NCI-H446 (cell line): ENCODE data around the gene FBXW11.
A peak's percentile ranks its signal among the peaks of the same experiment; 100 is the strongest.
"Not testable (repeated sequence)": the region's sequence is repeated elsewhere in the genome, so short reads cannot be mapped to it uniquely, and the experiment has no call there.

Experiments used
- DNase-seq, 2 experiments: peaks; one replicate each; lab custom pipeline; 2025; lab: John Stamatoyannopoulos, UW

Gene FBXW11

DNA sequence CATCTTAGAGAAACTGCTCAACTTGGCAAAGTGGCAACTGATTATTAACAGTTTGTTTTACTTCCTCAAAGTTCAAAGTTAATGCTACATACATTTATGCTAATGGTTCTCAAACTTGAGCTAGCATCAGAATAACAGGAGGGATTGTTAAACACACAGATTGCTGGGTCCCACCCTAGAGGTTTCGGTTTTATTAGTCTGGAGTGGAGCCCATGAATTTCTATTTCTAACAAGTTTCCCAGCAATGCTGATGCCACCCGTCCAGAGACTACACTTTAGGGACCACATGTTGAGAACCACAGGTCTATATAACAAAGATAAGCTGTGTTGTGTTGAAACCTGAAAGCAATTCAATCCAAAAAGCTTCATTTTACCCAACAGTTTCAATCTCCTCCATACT is 95.3 kb downstream of the FBXW11 start:
- no peak for DNase-seq

- DNase-seq = no peak
Observed at GRCh38 chr5:171908638-171909037, 97.8 kb downstream of the FBXW11 start.

DNA sequence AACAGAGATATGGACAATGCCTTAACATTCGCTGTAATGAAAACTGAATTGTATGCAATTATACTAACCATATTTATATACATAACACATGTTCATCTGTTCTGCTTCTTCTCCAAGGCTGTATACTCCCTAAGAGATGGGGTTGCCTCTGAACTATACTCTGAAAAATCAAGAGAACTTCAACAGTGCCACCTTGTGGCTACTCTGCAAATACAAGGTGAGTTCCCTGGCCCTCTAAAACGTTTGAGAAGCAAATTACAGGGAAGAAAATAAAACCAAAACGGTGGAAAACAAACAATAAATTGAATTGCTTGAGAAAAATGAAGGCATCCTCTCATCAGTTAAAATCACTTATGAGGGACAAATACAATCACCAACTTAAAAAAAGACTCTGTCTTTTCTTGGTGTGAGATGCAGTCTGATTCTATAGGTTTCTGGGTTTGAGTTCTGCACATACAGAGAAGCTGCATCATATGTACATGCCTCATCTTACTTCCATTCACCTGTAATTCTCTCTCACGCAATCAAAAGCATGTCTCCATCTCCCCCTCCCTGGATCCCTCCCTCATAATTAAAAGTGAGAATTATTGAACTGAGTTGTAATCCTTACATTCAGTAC is 98.6 kb downstream of the FBXW11 start:
- peak; percentile 20 to 66 for DNase-seq

GRCh38 chr5:171906703-171907590 is 99.5 kb downstream of the FBXW11 start:
- DNase-seq = no peak

DNA sequence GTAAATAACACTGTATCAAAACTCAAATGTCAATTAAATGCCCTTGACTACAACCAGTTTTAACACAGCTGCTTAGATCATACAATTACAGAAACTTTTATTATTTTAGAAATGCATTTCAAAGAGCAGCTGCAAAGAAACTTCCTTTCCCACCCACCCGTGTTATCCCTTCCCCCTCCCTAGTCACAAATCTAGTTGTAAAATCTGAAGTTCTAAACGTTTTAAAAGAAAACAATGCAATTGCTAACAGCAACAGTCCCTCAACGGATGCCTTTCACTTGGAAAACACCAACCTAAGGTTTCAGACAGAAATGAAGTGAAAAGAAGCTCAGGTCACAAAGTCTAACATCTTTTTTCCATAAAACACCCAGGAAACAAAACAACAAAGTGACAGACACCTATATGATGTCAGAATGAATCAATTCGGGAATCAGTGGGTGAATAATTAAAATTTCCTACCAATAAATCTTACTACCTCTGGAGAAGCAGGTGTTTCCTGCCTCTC is 100.3 kb downstream of the FBXW11 start:
- no peak for DNase-seq

DNA sequence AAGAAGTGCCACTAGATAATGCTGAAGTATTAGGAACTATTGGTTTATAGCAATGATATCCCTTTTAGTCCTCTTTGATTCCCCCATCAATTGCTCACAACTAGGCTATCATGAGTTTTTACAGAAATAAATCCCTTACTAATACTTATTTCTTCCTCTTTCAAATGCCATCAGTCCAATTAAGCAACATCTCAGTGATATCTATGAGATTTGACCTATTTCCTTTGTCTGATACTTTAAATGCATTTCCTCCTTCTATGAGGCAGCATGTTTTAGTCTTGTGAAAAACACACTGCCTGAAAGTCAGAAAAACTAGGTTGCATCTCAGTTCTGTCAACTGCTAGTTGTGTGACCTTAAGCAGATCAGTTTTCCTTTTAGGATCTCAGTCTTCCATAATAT is 101.6 kb downstream of the FBXW11 start:
- no peak for DNase-seq

GRCh38 chr5:171901764-171902163 is 104.7 kb downstream of the FBXW11 start:
- DNase-seq = no peak

GRCh38 chr5:171899792-171900191 is 106.6 kb downstream of the FBXW11 start:
- DNase-seq = no peak

DNA sequence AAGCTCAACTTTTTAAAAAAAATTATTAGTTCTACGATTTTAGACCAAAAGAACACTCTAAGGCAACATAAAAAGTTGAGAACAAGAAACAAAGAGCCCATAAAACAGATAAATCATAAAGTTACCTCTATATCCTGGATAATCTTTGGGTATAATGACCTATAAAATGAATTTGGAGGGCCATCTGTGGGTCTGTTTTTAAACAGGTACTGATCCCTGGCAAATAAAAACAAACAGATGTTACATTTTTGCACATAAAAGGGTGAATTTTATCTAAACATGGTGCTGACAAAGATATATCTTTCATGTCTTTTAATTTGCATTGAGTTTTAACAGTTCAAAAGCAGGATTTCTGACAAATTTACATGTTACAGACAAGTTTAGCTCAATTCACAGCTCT is 107.6 kb downstream of the FBXW11 start:
- DNase-seq = no peak

DNA sequence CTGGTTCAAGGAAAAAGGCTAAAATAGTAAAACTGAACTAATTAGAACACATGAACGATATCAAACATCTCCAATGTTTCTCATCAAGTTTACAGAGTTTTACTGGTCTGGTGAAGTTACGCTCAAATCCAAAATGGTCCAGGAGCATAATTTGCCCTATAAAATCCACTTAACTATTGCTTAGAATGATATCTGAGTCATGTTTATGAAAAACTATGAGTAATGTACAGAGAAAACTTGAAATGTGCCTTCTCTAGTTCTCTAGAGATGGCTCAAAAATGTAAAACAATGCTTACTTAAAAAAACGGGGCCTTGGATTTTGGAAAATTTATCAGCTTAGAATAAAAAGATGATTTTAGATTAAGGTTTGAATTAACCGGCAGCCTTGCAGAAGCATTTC is 108.1 kb downstream of the FBXW11 start:
- DNase-seq = no peak

DNA sequence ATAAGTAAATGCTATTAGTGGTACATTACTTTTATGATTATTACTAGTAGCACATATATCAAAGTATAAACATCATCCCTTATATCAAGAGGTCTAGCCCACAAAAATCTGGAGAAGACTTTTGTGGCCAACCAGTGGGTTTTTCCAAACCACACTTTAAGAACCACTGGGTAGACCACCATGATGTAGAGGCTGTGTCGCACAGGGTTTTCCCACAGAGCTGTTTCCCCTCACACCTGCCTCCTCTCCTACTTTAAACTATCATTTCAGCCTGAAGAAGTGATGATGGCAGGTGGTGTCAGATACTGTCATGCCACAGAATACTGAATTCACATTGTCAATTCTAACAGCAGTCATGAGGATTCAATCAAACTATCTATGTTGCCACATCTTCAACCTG is 109.2 kb downstream of the FBXW11 start:
- no peak for DNase-seq

DNA sequence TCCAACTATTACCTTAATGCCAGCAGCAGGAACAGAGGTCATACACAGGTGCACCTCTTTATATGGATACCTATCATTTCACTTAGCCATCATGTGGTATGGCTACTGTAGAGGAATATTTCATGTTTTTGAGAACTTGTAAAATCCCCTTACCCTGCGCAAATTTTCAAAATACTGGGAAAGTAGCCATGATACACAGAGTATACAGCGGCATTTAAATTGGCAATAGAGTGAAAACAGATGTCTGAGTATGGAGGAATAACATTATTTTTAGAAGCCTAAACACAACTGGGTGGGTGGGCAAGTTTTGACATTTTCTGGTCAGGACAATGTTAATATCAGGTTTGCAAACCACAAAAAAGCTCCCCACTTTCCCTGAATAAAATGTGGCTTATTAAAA is 111.4 kb downstream of the FBXW11 start:
- no peak for DNase-seq

GRCh38 chr5:171893290-171893886 is 113.0 kb downstream of the FBXW11 start:
- DNase-seq = peak; percentile 9 to 70

DNA sequence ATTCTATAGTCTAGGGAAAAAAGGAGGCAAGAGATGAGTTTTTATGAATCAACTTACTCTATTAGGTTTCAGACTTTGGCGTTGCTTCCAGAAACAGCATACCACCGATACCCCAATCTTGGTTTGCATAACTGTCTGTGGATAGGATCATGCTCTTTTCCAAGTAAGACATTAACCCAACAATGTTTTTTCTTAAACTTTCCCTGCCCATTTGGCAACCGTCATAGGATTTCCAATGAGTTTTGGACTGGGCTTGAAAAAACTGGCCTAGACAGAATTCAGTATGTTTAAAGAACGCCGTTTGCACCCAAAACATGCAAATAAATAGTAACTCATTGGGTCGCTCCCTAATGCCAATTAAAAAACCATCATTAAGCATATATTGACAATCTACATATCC is 114.8 kb downstream of the FBXW11 start:
- no peak for DNase-seq

DNA sequence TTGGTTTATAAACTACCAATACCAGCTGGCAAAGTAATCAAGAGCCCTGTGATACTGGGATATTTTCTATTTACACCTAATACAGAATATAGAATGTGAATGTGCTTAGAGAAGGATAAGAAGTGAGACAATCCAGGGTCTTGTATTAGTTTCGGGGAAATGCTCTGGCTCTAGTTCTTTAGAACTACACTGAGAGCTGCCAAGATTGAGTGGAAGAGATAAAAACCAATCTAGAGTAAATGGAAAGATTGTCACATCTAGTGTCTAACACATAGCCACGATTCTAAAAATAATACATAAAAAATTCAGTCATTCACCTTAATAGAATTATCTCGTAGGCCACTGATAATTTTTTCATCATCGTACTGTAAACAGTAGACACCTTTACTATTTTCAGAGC is 115.3 kb downstream of the FBXW11 start:
- no peak for DNase-seq

DNA sequence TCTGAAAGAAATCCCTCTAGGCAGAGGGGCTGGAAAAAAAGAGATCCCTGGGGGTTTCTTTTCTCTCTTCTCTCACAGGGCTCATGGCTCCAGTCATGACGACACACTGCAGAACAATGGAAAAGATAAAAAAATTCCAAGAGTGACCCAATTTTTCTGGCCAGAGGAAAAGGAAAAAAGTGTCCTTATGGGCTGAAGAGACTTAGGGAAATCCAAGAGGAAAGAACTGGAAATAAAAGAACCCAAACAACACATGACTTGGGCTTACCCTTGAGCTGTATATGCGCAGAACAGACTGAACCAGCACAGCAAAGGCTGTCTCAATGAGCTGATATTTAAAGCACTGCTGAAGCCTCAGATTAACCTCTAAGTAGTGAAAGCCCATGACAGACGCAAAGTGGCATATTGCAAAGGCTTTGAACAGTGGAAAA is 118.4 kb downstream of the FBXW11 start:
- DNase-seq = no peak

GRCh38 chr5:171886037-171886436 is 120.4 kb downstream of the FBXW11 start:
- DNase-seq = not testable (repeated sequence)

GRCh38 chr5:171882118-171882517 is 124.3 kb downstream of the FBXW11 start:
- DNase-seq = no peak

- no peak for DNase-seq
Observed at GRCh38 chr5:171874234-171874633, 132.2 kb downstream of the FBXW11 start.

- DNase-seq = no peak
Observed at GRCh38 chr5:171872666-171873065, 133.8 kb downstream of the FBXW11 start.

GRCh38 chr5:171871711-171872110 is 134.7 kb downstream of the FBXW11 start:
- DNase-seq = no peak

DNA sequence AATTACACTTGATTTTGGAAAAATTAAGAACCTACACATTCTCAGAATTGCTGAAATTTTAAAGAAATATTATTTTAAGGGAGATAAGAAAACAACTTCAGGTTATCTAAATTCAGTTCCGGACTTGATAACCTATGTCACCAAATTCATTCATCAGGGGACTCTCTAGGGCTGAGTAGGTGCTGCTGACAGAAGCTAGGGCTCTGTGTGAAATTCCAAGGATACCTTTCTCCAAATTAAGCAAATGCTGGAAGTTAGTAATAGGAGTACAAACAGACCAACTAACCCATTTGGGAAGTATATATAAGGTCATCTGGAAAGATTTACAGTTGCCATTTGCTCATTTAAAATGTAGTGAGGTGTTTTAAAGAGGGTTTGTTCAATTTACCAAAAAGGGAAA is 136.5 kb downstream of the FBXW11 start:
- DNase-seq = no peak

DNA sequence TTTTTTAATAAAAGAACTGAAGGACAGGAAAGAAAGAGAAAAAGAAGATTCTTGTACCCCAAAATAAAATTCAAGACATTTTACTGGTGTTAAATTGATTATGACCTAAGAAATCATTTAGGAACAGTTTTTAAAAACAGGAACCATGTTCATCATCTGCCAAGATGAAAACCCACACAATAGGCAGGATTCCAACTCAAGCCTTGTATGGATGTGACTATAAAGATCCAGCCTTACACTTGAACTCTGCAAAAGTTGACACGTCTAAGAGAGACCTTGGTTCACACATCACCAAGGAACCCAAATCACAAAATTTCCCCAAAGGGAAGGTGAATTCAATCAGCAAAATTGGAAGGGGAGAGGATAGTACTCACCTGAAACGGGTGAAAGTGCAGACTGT is 138.2 kb downstream of the FBXW11 start:
- DNase-seq = no peak
